Stimulated activated naive CD4-positive, alpha-beta T cell treated with Interleukin-2 at 50 U/mL for 16 hours (primary cell): ENCODE data around the gene TMEM245.

Experiments
- DNase-seq: peaks from one replicate; lab custom pipeline; 2025; lab: John Stamatoyannopoulos, UW

TMEM245 gene

DNA sequence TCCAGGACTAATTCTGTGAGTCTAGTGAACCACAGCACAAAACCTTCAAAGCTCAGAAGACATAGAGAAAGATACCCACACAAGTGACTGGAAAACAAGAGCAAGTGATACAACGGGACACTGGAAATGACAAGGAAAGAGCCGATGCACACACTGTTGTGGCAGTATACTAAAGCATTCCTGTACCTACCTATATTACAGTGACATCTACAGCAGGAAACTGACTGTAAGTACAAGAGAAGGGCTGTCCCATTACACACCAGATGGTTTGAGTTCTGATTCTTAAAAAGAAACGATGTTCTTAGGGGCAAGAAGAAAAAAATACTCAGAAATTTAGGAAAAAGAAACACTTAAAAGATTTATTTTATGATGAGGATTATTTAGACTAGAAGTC, 18.5 kb downstream of the TMEM245 start:
- DNase-seq, result no peak

DNA sequence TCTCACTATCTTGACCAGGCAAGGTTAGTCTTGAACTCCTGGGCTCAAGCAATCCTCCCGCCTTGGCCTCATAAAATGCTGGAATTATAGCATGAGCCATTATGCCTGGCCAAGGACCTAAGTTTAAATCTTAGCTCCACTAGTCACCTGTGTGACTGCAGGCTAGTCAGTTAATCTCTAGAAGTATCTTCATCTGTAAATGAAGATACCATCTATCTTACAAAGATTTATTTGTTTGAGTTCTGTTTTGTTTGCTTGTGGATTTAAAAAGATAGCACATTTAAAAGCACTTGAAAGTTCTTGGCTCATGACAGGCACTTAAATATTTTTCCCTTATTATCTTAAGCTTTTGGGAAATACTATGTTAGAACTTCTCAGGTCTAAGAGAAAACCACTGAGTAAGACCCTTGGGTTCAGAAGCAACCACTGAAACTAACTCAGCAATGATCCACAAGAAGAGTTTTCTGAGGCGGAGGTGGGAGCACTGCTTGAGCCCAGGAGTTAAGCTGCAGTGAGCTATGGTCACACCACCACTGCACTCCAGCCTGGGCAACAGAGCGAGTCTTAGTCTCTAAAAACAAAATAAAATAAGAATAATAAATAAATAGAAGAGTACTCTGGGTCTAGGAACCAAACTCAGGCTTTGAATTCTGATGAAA, 19.1 kb downstream of the TMEM245 start:
- DNase-seq, result no peak

DNA sequence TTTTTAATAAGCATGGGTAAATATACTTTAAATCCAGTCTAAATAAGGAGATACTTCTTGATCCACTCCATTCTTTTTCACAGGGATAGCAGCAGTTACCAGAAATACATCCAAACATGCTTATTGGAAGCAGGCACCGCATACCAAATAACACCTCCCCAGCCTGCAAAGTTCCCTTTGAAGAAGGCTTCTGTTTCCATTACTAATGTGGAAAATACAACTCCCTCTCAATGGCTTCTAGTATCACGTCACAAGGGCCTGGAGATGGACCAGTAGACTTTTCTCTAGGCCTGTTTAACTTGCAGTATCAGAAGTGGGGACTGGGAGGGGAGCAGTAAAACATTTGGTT, 20.8 kb downstream of the TMEM245 start:
- no peak for DNase-seq

DNA sequence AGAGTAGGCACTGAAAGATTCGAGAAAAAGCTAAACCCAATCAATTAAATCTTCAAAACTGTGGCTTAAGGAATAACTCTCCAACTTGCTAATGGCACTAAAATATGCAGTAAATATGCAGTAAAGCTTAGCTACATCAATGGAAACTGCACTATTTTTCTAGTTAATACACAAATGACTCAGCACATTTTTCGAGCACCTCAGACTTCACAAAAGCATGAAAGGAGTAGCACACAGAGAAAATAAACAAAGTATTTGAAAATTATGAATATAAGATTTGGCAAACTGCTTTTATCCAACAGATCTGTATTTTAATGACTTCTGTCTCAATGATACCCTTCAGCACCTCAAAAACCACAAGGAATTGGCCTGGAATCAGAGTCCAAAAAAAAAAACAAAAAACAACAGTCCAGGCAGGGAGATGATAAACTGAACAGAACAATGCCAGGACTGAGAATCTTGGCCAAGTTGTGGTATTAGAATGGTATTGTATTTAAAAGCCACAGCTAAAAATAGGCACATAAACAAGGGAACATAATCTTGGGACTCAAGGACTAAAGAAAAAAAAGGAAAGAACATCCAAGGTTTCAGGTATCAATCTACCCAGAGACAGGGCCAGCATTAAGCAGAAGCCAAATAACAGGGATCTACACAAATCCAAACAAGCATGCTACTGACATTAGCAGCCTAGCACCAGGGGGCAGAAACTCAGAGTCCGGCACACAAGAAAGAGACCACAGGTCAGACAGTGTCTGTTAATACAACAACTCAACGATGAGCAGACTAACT, 21.4 kb downstream of the TMEM245 start:
- no peak for DNase-seq

DNA sequence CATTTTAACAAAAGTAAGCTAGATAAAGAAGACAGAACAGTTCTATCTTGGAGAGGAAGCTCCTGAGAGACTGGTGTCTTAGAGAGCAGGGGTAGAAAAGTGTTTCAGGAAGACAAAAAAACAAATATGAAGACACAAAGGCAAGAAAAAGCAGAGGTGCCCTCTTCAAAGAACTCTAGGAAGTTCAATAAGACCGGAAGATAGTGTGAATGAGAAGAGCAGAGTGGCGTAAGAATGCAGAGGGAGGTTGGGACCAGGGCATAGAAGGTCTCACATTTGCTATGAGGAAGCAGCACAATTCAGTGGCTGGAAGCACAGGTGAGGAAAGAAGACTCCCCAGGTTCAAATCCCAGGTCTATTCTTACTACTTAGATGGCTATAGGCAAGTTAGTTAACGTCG, 22.6 kb downstream of the TMEM245 start:
- no peak for DNase-seq

DNA sequence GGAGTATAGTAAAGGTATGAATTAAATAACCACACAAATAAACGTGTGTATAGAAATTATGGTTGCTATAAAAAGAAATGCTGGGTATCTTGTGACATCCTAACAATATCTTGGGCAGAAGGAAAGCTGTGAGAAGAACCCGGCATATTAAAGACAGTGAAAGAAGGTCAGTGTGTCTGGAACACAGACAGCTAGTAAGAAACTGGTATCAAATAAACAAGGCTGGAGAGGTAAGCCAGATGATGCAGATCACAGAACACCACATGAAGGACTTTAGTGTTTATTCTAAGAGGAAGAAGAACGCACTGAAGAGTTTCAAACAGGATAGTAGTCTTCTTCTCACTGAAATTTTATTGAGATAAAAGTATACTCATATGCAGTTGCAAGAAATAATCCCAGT, 24.4 kb downstream of the TMEM245 start:
- DNase-seq, result no peak

DNA sequence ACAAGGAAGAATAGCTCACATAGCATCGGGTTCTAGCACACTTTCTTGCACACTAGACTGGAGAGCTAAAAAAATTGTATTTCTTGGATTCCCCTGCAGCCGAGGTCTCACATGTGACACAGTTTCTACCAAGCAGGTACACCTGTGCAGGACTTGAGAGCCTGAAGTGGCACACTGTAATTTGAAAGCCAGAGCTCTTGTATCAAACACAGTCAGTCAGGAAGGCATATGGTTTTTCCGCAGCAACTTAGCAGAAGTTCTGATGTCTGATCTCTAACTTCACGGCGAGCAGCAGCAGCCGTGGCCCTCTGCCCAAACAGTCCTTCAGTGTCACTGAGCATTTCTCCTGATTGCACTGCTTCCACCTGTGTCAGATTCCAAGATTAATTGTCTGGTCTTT, 25.5 kb downstream of the TMEM245 start:
- DNase-seq, result no peak

DNA sequence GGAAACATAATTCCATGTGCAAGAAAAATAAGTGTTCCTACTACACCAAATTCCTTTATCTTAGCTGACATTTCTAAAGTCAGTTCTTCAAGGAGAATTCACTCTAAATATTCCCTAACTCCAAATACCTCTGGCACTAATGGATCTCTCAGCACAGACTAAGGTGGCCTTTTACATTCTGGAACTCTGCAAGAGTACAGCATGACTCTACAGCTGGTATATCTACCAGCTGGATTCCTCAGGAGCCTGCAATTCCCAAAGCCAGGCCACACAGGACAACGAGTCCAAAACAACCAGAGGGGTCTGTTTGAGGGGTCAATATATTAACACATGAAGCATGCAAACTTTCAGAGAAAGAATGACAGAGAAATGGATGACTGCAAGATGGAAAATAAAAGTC, 27.2 kb downstream of the TMEM245 start:
- DNase-seq, result no peak

DNA sequence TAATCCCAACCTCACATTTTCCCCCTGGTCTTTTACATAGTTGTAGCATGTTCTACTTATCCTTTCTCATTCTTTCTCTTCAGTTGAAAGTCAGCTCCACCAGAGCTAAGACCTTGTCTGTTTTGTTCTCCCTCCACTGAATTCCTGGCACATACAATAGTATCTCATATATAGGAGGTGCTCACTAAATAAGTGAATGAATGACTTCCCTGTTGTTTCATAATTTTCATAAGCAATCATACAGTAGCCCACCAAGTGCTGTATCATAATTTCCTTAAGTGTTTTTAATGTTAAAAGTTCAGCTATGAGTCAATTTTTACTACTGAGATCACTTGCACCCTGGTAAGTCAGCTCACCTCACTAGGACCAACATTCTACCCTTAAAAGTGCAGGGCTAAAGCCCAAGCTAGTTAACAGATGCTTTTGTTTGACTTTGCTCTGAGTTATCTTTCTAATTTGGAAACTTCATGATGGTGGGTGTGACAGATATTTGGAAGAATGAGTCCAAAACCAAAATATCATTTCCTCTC, 27.6 kb downstream of the TMEM245 start:
- DNase-seq, result no peak

DNA sequence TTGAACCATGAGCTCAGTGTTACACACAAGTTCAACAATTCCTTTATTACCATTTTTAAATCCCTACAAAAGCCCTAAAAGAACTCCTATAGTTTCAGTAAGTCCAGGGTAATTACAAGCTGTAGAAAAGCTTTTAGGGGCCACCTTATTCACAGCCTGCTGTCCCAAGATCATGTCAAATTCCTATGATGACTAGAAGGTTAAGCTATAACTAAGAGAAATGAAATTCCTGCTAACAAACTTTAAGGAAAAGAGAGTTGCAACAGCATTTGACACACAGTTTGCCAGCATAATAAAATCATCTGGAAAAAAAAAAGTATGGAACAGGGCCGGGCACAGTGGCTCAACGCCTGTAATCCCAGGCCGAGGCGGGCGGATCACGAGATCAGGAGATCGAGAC, 31.5 kb downstream of the TMEM245 start:
- DNase-seq, result no peak

DNA sequence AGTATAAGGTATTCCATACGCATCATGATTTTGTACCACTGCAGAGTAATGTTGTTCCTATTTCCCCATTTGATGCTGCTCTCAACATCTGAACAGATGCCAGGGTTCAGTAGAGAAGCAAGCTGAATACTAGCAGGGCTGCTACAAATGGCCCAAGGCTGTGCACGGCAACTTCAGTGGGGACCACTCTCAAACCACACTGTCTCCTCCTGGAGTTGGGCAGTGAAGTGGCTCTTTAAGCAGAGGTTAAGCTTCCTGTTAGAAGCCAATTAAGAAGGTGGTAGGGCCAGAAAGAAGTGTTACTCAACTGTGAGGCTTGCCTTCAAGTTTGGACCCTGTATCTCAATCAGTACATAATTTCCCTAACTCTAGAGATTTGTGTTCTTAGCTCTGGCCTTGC, 32.0 kb downstream of the TMEM245 start:
- no peak for DNase-seq

DNA sequence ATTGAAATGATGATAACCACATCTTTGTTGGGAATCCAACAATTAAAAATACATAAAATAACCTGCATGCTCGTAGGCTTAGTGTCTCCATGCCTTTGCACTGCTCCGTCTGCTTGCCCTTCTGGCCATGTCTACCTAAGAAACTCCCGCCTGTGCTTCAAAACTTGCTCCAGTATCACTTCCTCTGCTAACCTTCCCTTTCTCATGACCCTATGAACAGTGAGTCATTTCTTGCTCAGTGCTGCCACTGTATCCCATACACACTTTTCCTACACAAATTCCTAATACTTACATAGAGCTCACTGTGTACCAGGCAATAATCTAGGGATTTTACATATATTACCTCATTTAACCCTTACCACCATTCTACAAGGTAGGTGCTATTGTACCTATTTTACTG, 33.5 kb downstream of the TMEM245 start:
- no peak for DNase-seq

DNA sequence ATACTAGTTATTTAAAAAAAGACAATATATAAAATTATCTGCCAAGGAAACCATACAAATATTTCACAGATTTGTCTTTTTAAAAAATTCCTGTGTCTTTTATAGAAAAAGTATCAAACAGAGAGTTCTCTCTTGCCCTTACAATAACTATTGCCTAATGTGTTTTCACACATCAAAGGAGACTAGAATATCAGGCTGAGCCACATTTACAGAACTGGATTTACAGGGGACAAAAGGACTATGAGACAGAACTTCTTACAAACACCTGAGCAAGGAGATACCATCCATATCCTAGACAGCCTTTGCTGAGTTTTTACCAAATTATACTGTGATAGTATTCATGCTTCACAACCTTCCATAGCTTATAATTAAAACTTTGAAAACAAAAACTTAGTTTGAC, 34.2 kb downstream of the TMEM245 start:
- DNase-seq, result no peak

DNA sequence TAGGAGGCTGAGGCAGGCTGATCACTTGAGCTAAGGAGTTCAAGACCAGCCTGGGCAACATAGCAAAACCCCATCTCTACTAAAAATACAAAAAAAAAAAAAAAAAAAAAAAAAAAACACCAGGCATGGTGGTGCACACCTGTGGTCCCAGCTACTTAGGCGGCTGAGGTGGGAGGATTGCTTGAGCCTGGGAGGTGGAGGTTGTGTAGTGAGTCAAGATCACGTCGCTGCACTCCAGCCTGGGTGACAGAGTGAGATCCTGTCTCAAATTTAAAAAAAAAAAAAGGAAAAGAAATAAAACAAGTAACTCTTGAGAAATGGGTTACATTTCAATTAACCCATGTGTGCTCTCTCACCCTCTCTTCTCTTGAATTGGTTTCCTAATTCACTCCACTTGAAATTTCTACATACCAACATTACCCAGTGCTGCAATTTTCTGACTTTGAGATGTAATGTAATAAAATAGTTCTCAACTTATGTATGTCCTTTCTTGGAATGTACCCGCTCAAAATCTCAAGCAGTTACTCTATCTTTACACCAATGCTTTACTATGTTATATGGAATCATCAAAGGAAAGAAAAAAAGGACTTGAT, 35.8 kb downstream of the TMEM245 start:
- no peak for DNase-seq

DNA sequence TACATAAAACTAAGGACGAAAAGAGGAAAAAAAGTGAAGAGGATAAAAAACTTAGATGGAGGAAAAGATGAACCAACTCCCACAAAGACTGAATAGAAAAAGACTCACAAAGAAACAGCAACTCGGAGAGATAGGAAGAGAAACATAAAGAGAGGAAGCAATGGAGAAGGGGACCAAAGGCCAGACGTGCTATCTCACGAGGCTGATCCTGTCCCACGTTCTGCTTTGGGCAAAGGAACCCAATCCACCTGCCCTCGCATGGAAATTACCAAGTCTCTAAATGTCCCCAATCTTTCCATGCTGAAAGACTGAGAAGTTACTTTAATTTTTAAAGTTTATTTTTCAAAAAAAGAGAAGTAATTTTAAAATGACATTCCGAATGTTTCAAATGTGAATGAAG, 36.6 kb downstream of the TMEM245 start:
- no peak for DNase-seq

DNA sequence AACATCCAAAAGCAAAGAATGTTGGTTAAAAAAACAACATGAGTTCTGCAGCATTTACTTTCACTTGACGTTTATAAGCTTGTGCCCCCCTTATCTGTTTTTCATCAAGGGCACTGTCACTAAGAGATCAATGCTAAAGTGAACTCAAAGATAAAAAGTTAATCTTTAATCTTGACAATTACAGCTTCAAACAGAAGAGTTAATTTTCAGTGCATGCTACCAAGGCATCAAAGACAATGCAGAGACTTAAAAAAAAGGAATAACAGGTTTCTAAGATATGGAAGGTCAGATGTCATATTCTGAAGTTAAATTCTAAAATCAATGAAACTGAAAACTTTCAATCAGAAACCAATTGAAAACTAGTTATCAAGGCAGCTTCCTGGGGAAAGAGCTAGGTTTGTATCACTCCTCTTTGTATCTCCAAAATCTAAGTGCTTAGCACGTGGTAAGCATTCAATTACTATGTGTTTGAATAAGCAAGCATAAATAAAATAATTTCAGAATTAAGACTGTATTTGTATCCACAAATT, 37.6 kb downstream of the TMEM245 start:
- DNase-seq, result no peak

DNA sequence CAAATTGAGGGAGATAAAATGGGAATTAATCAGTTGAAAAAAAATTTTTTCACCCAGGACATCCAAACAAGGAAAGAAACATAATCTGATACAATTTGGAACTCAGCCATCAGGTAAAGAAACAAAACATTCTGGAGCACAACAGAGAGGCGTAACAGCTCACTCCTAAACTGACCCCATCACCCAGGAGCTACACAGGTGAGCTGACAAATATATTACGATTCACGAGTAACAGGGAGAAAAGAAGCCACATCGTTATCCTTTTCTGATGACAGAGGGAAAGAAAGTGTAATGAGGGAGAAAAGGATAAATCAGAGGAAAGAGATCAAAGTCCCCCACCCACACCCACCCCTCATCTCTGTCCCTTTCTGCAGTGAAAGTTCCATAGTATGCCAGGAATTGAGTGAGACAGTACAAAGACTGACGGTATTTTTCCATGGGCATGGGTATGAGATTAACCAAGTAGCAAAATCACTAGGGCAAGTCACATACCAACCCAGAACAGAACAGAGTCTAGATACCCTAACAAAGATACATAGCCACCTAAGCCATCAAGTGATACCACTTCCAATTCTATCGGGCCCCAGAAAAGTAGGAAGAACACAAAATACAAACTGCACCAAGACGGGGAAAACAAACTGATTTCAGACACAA, 45.4 kb downstream of the TMEM245 start:
- no peak for DNase-seq

DNA sequence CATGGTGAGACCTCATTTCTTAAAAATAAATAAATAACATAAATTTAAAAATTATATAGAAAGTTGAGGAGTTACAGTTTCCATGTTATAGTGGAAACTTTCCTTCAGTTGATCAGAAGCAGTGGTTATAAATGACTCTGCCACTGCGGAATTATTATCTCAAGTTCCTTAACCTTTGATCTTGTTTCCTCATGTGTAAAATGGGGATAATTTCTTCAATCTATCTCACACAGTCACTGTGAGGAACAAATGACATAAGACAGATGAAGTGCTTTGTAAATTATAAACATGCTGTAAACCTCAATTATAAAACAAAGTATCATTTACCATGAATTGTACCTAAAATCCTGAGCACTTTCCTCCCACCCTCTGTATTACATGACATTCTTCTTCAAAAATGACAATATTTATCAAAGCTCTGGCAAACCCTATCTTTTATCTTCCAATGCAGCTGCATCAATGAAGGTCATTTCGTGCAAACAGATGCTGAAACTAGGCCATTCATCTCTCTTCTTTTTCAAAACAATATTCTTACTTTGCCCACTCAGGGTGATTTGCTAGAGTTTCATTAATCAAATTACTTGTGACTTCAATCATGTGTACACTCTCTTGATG, 46.8 kb downstream of the TMEM245 start:
- no peak for DNase-seq

DNA sequence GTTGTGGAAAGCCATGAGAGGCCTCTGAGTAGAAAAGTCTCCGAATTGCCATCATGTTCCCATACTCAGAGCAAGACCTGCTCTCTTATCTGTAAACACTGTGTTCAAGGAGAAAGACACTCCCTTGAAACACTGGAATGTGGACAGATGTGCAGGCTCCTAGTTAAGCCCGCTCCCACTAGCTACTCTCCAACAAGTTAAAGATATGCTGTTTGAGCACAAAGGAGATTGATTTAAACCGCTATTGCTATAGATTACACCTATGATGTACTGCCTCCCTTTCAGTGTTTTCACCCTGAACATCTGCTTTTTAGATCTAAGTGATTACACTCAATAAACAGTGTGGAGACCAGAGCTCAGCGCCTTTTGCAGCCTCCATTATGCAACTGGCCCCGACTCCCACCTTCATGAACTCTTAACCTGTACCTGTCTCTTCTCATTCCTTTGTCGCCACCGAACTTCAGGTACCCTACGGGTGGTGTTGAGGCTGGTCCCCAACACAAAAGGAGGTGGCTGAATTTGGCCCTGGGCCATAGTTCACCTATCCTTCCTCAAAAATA, 47.5 kb downstream of the TMEM245 start:
- DNase-seq, result no peak

DNA sequence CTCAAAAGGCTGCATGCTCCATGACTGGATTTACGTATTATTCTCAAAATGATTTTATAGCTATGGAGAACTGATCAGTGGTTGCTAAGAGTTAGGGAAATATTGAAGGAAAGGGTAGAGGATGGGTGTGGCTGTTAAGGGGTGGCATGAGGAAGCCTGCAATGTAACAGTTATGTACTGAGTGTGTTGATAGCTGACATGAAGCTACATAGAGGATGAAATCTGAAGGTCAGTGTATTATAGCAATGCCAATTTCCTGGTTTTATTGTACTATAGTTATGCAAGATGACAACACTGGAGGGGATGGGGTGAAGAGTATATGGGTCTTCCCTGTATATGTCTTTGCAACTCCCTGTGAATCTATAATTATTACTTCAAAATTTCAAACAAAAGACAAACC, 51.0 kb downstream of the TMEM245 start:
- DNase-seq, result no peak

DNA sequence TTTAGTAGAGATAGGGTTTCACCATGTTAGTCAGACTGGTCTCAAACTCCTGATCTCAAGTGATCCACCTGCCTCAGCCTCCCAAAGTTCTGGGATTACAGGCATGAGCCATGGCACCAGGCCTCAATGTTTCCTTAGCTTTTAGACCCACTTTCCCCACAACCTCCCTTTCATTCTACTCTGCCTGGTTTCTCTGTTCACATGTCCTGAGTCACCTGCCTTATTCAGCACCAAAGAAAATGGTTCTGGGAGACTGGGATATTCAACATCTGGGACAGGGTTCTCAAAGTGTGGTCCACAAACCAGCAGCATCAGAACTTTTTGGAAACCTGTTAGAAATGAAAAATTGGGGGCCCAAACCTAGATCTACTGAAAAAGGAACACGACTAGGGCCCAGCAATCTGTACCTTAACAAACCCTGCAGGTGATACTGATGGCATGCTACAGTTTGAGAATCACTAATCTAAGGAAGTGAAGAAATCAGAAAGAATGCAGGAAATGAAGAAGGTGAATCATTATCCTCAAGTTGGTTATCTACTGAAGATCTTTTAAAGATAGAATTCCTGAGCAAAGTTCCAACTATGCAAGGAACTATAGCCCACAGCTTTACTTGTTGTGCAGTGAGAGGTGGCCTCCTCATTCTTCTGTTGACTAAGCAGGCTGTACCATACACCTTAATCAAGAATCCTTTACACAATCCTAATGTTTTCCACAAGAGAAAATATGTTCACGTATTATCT, 54.6 kb downstream of the TMEM245 start:
- DNase-seq, result no peak
